H1 (cell line): ENCODE data around the gene RTKN2.

ENCODE experiments used
- CBX8 ChIP-seq: fragments of 300-800, 300-1000 bp; sonication (generic); IDR thresholded peaks from 2 replicates; pipeline ENCODE4 v1.7.1; 2016; ENCODE audit warnings: low read depth, low read length, borderline replicate concordance
- CREB1 ChIP-seq: IDR thresholded peaks from 2 replicates; pipeline ENCODE4 v1.6.1; 2012; ENCODE audit warnings: inconsistent platforms
- CTCF ChIP-seq, 3 experiments: IDR thresholded peaks; 1 replicate in 2 of 3; 2 replicates in 1 of 3; pipeline versions ENCODE4 v1.5.1 to v1.6.1; 2011; ENCODE audit warnings: low read length in 3 of 3, mild to moderate bottlenecking in 3 of 3, inconsistent platforms in 2 of 3, low read depth in 1 of 3, moderate library complexity in 1 of 3; ENCODE audit not compliant: insufficient read depth in 1 of 3; ENCODE audit errors: control extremely low read depth in 1 of 3
- POLR2A ChIP-seq, 2 experiments: IDR thresholded peaks; 1 replicate in 1 of 2; 2 replicates in 1 of 2; pipeline ENCODE4 v1.6.1; 2011; ENCODE audit warnings: low read depth in 2 of 2, low read length in 2 of 2, mild to moderate bottlenecking in 2 of 2; ENCODE audit errors: control extremely low read depth in 1 of 2
- RAD21 ChIP-seq, 2 experiments: IDR thresholded peaks in 1 of 2; conservative IDR thresholded peaks in 1 of 2; 2 replicates each; pipeline ENCODE4 v1.6.1; 2011; ENCODE audit warnings: low read depth in 2 of 2, low read length in 2 of 2, improper control_type of control experiment in 1 of 2, inconsistent platforms in 1 of 2, mild to moderate bottlenecking in 1 of 2, moderate library complexity in 1 of 2
- SRF ChIP-seq: IDR thresholded peaks from 2 replicates; pipeline ENCODE4 v1.6.1; 2011; ENCODE audit warnings: mild to moderate bottlenecking, low read depth, low read length, moderate library complexity
- TBP ChIP-seq: IDR thresholded peaks from 2 replicates; pipeline ENCODE4 v1.6.1; 2011; ENCODE audit warnings: low read depth, low read length, improper control_type of control experiment
- TEAD4 ChIP-seq: IDR thresholded peaks from 2 replicates; pipeline ENCODE4 v1.6.1; 2012; ENCODE audit warnings: low read depth, low read length, inconsistent platforms, mixed read lengths
- USF2 ChIP-seq: IDR thresholded peaks from 2 replicates; pipeline ENCODE4 v1.6.1; 2011; ENCODE audit warnings: low read length, improper control_type of control experiment

GRCh38 chr10:62157601-62158000 is 111.0 kb downstream of the RTKN2 start:
- TF ChIP-seq POLR2A (IDR thresholded peaks at IDR 0.05; ENCODE audit: control extremely low read depth in 1 of 2, low read depth in 2 of 2, low read length in 2 of 2) (no peak), SRF (no peak), TEAD4 (no peak), TBP (no peak), RAD21 (IDR thresholded peaks at IDR 0.05 in 1 of 2, conservative IDR thresholded peaks at IDR 0.05 in 1 of 2; ENCODE audit: low read depth in 2 of 2, low read length in 2 of 2) (no peak), CTCF (IDR thresholded peaks at IDR 0.05; ENCODE audit: control extremely low read depth in 1 of 3, insufficient read depth in 1 of 3, low read depth in 1 of 3, low read length in 3 of 3) (no peak), USF2 (no peak), CBX8 (no peak), CREB1 (no peak)
